Measurements from ENCODE around the gene SND1.

SND1 gene

DNA sequence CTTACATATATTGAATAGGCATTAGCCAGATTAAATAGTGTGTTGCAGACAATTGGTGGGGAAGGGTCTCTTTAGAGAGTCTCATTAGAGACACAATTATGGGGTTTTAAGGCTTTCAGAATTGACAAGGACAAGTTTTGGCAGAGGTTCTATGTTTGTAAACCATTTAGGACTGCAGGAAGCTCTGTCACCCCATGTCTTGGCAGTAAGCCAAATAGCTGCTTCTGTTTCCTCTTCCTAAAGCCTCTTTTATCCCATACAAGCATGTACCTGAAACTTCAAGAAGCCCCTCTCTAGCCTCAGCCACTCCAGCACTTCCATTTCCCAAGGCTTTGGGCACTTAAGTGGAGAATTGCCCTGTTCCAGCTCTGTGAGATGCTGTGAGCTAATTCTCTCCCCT, 401.0 kb downstream of the SND1 start:
- H3K4me2 ChIP-seq (ENCODE audit: low read length, poor library complexity, severe bottlenecking): no peak overlapping the region
- no peak overlapping the region for H3K4me3 ChIP-seq (ENCODE audit: insufficient read depth in 1 of 2, low read depth in 1 of 2, low read length in 2 of 2)
- H3K4me1 ChIP-seq (ENCODE audit: control insufficient read depth, insufficient read depth, low read depth, low read length): peaks cover 13% of the 10 kb centered on the region
- H2AK5ac ChIP-seq (ENCODE audit: low read length, severe bottlenecking): no peak overlapping the region
- H4K91ac ChIP-seq (ENCODE audit: low read length): no peak overlapping the region
- no peak overlapping the region for H2BK12ac ChIP-seq (ENCODE audit: low read length in 2 of 2)
- no peak overlapping the region for H3K18ac ChIP-seq (ENCODE audit: low read depth in 1 of 2, low read length in 2 of 2)
- peaks cover 43% of the 10 kb centered on the region for H3K79me1 ChIP-seq (replicated peaks; ENCODE audit: low read length, poor library complexity, severe bottlenecking)
- no peak overlapping the region for H3K14ac ChIP-seq (ENCODE audit: low read length in 2 of 2)
- peaks cover 15 to 19% of the 10 kb centered on the region in 2 experiments for H3K36me3 ChIP-seq (ENCODE audit: control insufficient read depth in 1 of 2, insufficient read depth in 2 of 2, low read depth in 1 of 2, low read length in 2 of 2)
- no peaks in the 10 kb centered on the region for H3K27me3 ChIP-seq (ENCODE audit: control insufficient read depth in 1 of 2, insufficient read depth in 1 of 2, low read length in 2 of 2)
- DNase-seq: peak; percentile 41
- H2BK120ac ChIP-seq (ENCODE audit: low read depth, low read length): no peak overlapping the region
- H2BK5ac ChIP-seq (ENCODE audit: low read depth, low read length, poor library complexity, severe bottlenecking): no peak overlapping the region
- no peak overlapping the region for H3K23ac ChIP-seq (ENCODE audit: low read length in 2 of 2)
- no peak overlapping the region for H3K27ac ChIP-seq (ENCODE audit: low read length, poor library complexity, severe bottlenecking)
- no peak overlapping the region for H4K8ac ChIP-seq (ENCODE audit: low read length)
- no peaks in the 10 kb centered on the region for H3K9me3 ChIP-seq (ENCODE audit: control insufficient read depth, low read length)
- no peak overlapping the region for H2AFZ ChIP-seq (ENCODE audit: low read depth, low read length)
- H3K9ac ChIP-seq (ENCODE audit: low read length): no peak overlapping the region
- H2BK15ac ChIP-seq (ENCODE audit: low read depth, poor library complexity, severe bottlenecking): no peak overlapping the region
- H3K4ac ChIP-seq (ENCODE audit: low read depth in 1 of 2, low read length in 2 of 2): no peak overlapping the region

DNA sequence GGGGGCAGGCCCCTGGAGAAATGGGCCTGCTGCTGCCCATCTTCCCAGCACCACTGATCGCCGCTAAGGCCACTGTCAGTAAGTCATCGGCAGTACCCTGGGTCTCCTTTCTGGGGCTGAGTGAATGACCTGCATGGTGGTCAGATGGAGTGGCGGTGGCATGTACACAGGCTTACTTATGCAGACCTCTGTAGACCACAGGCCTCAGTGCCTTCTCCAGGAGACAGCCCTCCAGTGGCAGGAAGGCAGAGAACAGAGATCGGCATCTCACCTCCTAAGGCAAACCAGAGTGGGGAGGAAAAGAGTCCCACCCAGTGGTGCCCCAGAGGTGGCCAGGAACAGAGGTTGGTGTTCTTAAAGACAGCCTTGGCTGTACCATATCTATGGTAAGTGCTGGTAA, 402.0 kb downstream of the SND1 start:
- no peak for DNase-seq
- H2BK12ac ChIP-seq (ENCODE audit: low read length in 2 of 2): no peak overlapping the region
- H3K4me3 ChIP-seq (ENCODE audit: insufficient read depth in 1 of 2, low read depth in 1 of 2, low read length in 2 of 2): no peak overlapping the region
- no peak overlapping the region for H3K4me2 ChIP-seq (ENCODE audit: low read length, poor library complexity, severe bottlenecking)
- no peak overlapping the region for H2BK120ac ChIP-seq (ENCODE audit: low read depth, low read length)
- no peak overlapping the region for H3K14ac ChIP-seq (ENCODE audit: low read length in 2 of 2)
- H3K27ac ChIP-seq (ENCODE audit: low read length, poor library complexity, severe bottlenecking): no peak overlapping the region
- H3K9me3 ChIP-seq (ENCODE audit: control insufficient read depth, low read length): no peaks in the 10 kb centered on the region
- no peak overlapping the region for H3K18ac ChIP-seq (ENCODE audit: low read depth in 1 of 2, low read length in 2 of 2)
- no peak overlapping the region for H2AK5ac ChIP-seq (ENCODE audit: low read length, severe bottlenecking)
- no peak overlapping the region for H2AFZ ChIP-seq (ENCODE audit: low read depth, low read length)
- no peak overlapping the region for H3K9ac ChIP-seq (ENCODE audit: low read length)
- no peaks in the 10 kb centered on the region for H3K27me3 ChIP-seq (ENCODE audit: control insufficient read depth in 1 of 2, insufficient read depth in 1 of 2, low read length in 2 of 2)
- H3K36me3 ChIP-seq (ENCODE audit: control insufficient read depth in 1 of 2, insufficient read depth in 2 of 2, low read depth in 1 of 2, low read length in 2 of 2): peaks cover 12 to 19% of the 10 kb centered on the region in 2 experiments
- H3K4me1 ChIP-seq (ENCODE audit: control insufficient read depth, insufficient read depth, low read depth, low read length): peaks cover 15% of the 10 kb centered on the region
- H3K79me1 ChIP-seq (replicated peaks; ENCODE audit: low read length, poor library complexity, severe bottlenecking): peaks cover 40% of the 10 kb centered on the region
- H2BK5ac ChIP-seq (ENCODE audit: low read depth, low read length, poor library complexity, severe bottlenecking): no peak overlapping the region
- H2BK15ac ChIP-seq (ENCODE audit: low read depth, poor library complexity, severe bottlenecking): no peak overlapping the region
- H4K8ac ChIP-seq (ENCODE audit: low read length): no peak overlapping the region
- no peak overlapping the region for H4K91ac ChIP-seq (ENCODE audit: low read length)
- H3K23ac ChIP-seq (ENCODE audit: low read length in 2 of 2): no peak overlapping the region
- WGBS: 98% methylated on average over 5 of the region's 5 CpGs
- H3K4ac ChIP-seq (ENCODE audit: low read depth in 1 of 2, low read length in 2 of 2): no peak overlapping the region

DNA sequence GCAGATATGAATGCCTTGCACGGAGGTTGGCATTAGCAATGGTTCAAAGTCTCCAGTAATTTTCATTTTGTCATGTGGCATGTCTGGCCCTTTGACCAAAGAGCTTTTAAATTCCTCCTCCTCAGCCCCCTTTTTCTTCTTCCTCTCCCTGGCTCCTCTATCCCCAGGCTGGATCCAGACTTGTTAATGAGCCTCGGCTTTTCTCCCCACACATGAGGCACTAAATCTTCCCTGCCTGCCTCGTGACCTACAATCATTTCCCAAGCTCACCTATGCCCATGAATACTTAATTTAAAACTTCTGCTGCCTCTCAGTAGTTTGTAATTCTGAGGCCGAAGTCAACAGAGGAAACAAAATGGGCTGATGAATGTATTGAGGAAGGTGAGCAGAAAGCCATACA, 402.5 kb downstream of the SND1 start:
- Histone ChIP-seq H3K27me3 (ENCODE audit: control insufficient read depth in 1 of 2, insufficient read depth in 1 of 2, low read length in 2 of 2) (no peaks in the 10 kb centered on the region), H3K18ac (ENCODE audit: low read depth in 1 of 2, low read length in 2 of 2) (no peak overlapping the region), H3K4me3 (ENCODE audit: insufficient read depth in 1 of 2, low read depth in 1 of 2, low read length in 2 of 2) (no peak overlapping the region), H2BK15ac (ENCODE audit: low read depth, poor library complexity, severe bottlenecking) (no peak overlapping the region), H3K9me3 (ENCODE audit: control insufficient read depth, low read length) (no peaks in the 10 kb centered on the region), H2BK120ac (ENCODE audit: low read depth, low read length) (no peak overlapping the region), H2AK5ac (ENCODE audit: low read length, severe bottlenecking) (no peak overlapping the region), H4K91ac (ENCODE audit: low read length) (no peak overlapping the region), H3K27ac (ENCODE audit: low read length, poor library complexity, severe bottlenecking) (no peak overlapping the region), H3K4ac (ENCODE audit: low read depth in 1 of 2, low read length in 2 of 2) (no peak overlapping the region), H3K79me1 (replicated peaks; ENCODE audit: low read length, poor library complexity, severe bottlenecking) (peaks cover 37% of the 10 kb centered on the region), H3K14ac (ENCODE audit: low read length in 2 of 2) (no peak overlapping the region), H3K4me2 (ENCODE audit: low read length, poor library complexity, severe bottlenecking) (no peak overlapping the region), H4K8ac (ENCODE audit: low read length) (no peak overlapping the region), H3K36me3 (ENCODE audit: control insufficient read depth in 1 of 2, insufficient read depth in 2 of 2, low read depth in 1 of 2, low read length in 2 of 2) (peaks cover 12 to 19% of the 10 kb centered on the region in 2 experiments), H3K23ac (ENCODE audit: low read length in 2 of 2) (no peak overlapping the region), H3K9ac (ENCODE audit: low read length) (no peak overlapping the region), H2AFZ (ENCODE audit: low read depth, low read length) (no peak overlapping the region), H2BK5ac (ENCODE audit: low read depth, low read length, poor library complexity, severe bottlenecking) (no peak overlapping the region), H2BK12ac (ENCODE audit: low read length in 2 of 2) (no peak overlapping the region), H3K4me1 (ENCODE audit: control insufficient read depth, insufficient read depth, low read depth, low read length) (peaks cover 15% of the 10 kb centered on the region)
- WGBS: 95% methylated on average over 4 of the region's 4 CpGs
- DNase-seq: no peak

DNA sequence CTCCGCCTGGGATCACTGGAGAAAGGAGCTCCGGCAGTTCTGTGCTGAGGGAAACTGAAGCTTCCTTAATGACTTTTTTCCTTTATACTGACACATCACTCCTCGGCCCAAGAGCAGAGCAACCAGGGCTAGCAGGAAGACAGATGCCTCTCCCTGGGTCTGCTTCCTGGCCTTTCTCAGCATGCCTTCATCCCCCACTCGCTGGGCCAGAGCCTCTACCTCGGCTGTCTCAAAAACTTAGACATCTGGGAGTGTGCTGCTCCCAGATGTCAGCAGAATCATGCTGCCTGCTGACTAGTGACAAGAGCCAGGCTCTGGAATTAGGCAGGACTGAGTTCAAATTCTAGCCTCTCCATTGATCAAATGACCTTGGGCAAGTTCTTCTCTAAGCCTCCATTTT, 403.6 kb downstream of the SND1 start:
- H2BK120ac ChIP-seq (ENCODE audit: low read depth, low read length): no peak overlapping the region
- peaks cover 39% of the 10 kb centered on the region for H3K79me1 ChIP-seq (replicated peaks; ENCODE audit: low read length, poor library complexity, severe bottlenecking)
- no peak overlapping the region for H3K18ac ChIP-seq (ENCODE audit: low read depth in 1 of 2, low read length in 2 of 2)
- no peak overlapping the region for H2AFZ ChIP-seq (ENCODE audit: low read depth, low read length)
- no peak overlapping the region for H3K4ac ChIP-seq (ENCODE audit: low read depth in 1 of 2, low read length in 2 of 2)
- no peak overlapping the region for H3K4me2 ChIP-seq (ENCODE audit: low read length, poor library complexity, severe bottlenecking)
- H2BK15ac ChIP-seq (ENCODE audit: low read depth, poor library complexity, severe bottlenecking): no peak overlapping the region
- H4K8ac ChIP-seq (ENCODE audit: low read length): no peak overlapping the region
- no peak overlapping the region for H2AK5ac ChIP-seq (ENCODE audit: low read length, severe bottlenecking)
- H3K36me3 ChIP-seq (ENCODE audit: control insufficient read depth in 1 of 2, insufficient read depth in 2 of 2, low read depth in 1 of 2, low read length in 2 of 2): peaks cover 12 to 28% of the 10 kb centered on the region in 2 experiments
- H3K4me3 ChIP-seq (ENCODE audit: insufficient read depth in 1 of 2, low read depth in 1 of 2, low read length in 2 of 2): no peak overlapping the region
- H3K9ac ChIP-seq (ENCODE audit: low read length): no peak overlapping the region
- H2BK12ac ChIP-seq (ENCODE audit: low read length in 2 of 2): no peak overlapping the region
- H3K4me1 ChIP-seq (ENCODE audit: control insufficient read depth, insufficient read depth, low read depth, low read length): peaks cover 15% of the 10 kb centered on the region
- no peak overlapping the region for H3K23ac ChIP-seq (ENCODE audit: low read length in 2 of 2)
- H3K14ac ChIP-seq (ENCODE audit: low read length in 2 of 2): no peak overlapping the region
- no peak overlapping the region for H2BK5ac ChIP-seq (ENCODE audit: low read depth, low read length, poor library complexity, severe bottlenecking)
- H3K9me3 ChIP-seq (ENCODE audit: control insufficient read depth, low read length): no peaks in the 10 kb centered on the region
- H4K91ac ChIP-seq (ENCODE audit: low read length): no peak overlapping the region
- H3K27ac ChIP-seq (ENCODE audit: low read length, poor library complexity, severe bottlenecking): no peak overlapping the region
- 45% methylated on average over 5 of the region's 5 CpGs for WGBS
- DNase-seq: peak; percentile 38
- H3K27me3 ChIP-seq (ENCODE audit: control insufficient read depth in 1 of 2, insufficient read depth in 1 of 2, low read length in 2 of 2): no peaks in the 10 kb centered on the region
